SK-N-SH treated with all-trans-retinoic acid at 6 μM for 48 hours (cell line): ENCODE results near the gene COL9A3.
A peak's percentile ranks its signal among the peaks of the same experiment; 100 is the strongest.

ENCODE experiments used
- ATAC-seq: fragments of 200-7000 bp; cut with Tn5 transposase; 3 replicates; pipeline ENCODE4 v1.9.1; 2020; ENCODE audit warnings: mild to moderate bottlenecking, moderate library complexity
- ARNTL ChIP-seq: fragments of 450-650 bp; formaldehyde crosslinking; IDR thresholded peaks from 2 replicates; pipeline ENCODE4 v1.5.0; 2020; ENCODE audit warnings: low read depth, mild to moderate bottlenecking, moderate library complexity, borderline replicate concordance
- CSDC2 ChIP-seq: fragments of 250-450 bp; sonication (Bioruptor Pico); IDR thresholded peaks from 2 replicates; pipeline ENCODE4 v1.5.0; 2020; ENCODE audit warnings: mild to moderate bottlenecking, moderate library complexity
- ESRRG ChIP-seq: fragments of 250-450 bp; sonication (Bioruptor Pico); IDR thresholded peaks from 2 replicates; pipeline ENCODE4 v1.6.1; 2021; ENCODE audit warnings: mild to moderate bottlenecking
- OSR1 ChIP-seq: fragments of 250-450 bp; sonication (Bioruptor Pico); IDR thresholded peaks from 2 replicates; pipeline ENCODE4 v1.8.0; 2022; ENCODE audit warnings: moderate library complexity, mild to moderate bottlenecking, inconsistent platforms
- PPARA ChIP-seq: fragments of 250-450 bp; sonication (Bioruptor Pico); IDR thresholded peaks from 2 replicates; pipeline ENCODE4 v1.5.0; 2020; ENCODE audit warnings: mild to moderate bottlenecking, borderline replicate concordance
- RARB ChIP-seq: fragments of 250-450 bp; sonication (Bioruptor Pico); IDR thresholded peaks from 2 replicates; pipeline ENCODE4 v1.8.0; 2021; ENCODE audit warnings: mild to moderate bottlenecking, moderate library complexity
- TCF4 ChIP-seq: fragments of 250-450 bp; sonication (Bioruptor Pico); IDR thresholded peaks from 2 replicates; pipeline ENCODE4 v1.8.0; 2021; ENCODE audit warnings: mild to moderate bottlenecking, moderate library complexity, borderline replicate concordance
- TOX ChIP-seq: fragments of 250-450 bp; sonication (Bioruptor Pico); IDR thresholded peaks from 2 replicates; pipeline ENCODE4 v1.8.0; 2021; ENCODE audit warnings: mild to moderate bottlenecking, moderate library complexity, borderline replicate concordance
- ZC3H10 ChIP-seq: fragments of 250-450 bp; sonication (Bioruptor Pico); IDR thresholded peaks from 2 replicates; pipeline ENCODE4 v1.5.1; 2021; ENCODE audit warnings: mild to moderate bottlenecking, moderate library complexity
- ZFP3 ChIP-seq: fragments of 250-450 bp; sonication (Bioruptor Pico); IDR thresholded peaks from 2 replicates; pipeline ENCODE4 v1.5.0; 2020; ENCODE audit warnings: mild to moderate bottlenecking, moderate library complexity
- ZFP30 ChIP-seq: fragments of 450-650 bp; formaldehyde crosslinking; IDR thresholded peaks from 2 replicates; pipeline ENCODE4 v1.5.0; 2022; ENCODE audit warnings: mild to moderate bottlenecking, moderate library complexity
- ZNF8 ChIP-seq: fragments of 450-650 bp; formaldehyde crosslinking; IDR thresholded peaks from 2 replicates; pipeline ENCODE4 v1.5.0; 2020; ENCODE audit warnings: mild to moderate bottlenecking, moderate library complexity
- TF ChIP-seq, protein P1 (sequence below): fragments of 250-450 bp; sonication (Bioruptor Pico); IDR thresholded peaks from 2 replicates; pipeline ENCODE4 v1.5.0; 2020; ENCODE audit warnings: mild to moderate bottlenecking, moderate library complexity
- TF ChIP-seq, protein P2 (sequence below): fragments of 250-450 bp; sonication (Bioruptor Pico); IDR thresholded peaks from 2 replicates; pipeline ENCODE4 v1.5.1; 2020; ENCODE audit warnings: low read depth, mild to moderate bottlenecking, moderate library complexity
- TF ChIP-seq, protein P3 (sequence below): fragments of 250-450 bp; sonication (Bioruptor Pico); IDR thresholded peaks from 2 replicates; pipeline ENCODE4 v1.8.0; 2020; ENCODE audit warnings: mild to moderate bottlenecking, moderate library complexity, borderline replicate concordance
- TF ChIP-seq, protein P4 (sequence below): fragments of 250-450 bp; sonication (Bioruptor Pico); IDR thresholded peaks from 2 replicates; pipeline ENCODE4 v1.8.0; 2021; ENCODE audit warnings: low read depth, mild to moderate bottlenecking, moderate library complexity, borderline replicate concordance
- TF ChIP-seq, protein P5 (sequence below): fragments of 250-450 bp; sonication (Bioruptor Pico); IDR thresholded peaks from 2 replicates; pipeline ENCODE4 v1.5.1; 2021; ENCODE audit warnings: mild to moderate bottlenecking, moderate library complexity

COL9A3 gene

DNA sequence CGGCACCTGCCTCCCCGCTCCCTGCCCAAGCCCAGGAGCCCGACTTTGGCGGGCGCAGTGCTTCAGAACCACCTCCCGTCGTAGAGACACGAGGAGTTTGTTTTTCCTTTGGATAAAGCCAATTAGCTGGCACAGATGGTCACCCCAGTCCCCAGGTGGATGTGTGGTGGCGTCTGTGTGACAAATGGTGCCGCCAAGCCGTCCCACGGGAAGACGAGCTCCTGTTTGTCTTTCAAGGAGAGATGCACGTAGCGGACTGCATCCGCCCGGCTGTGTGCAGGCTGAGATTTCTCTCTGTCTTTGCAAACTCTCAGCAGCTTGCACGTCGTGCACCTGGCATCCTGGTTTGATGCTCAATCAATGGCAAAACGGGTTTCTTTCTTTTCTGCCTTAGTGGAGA lies 36.6 kb upstream of the COL9A3 start:
- ATAC-seq = no peak
- no peak for TF ChIP-seq OSR1 (CRISPR knock-in tag)

DNA sequence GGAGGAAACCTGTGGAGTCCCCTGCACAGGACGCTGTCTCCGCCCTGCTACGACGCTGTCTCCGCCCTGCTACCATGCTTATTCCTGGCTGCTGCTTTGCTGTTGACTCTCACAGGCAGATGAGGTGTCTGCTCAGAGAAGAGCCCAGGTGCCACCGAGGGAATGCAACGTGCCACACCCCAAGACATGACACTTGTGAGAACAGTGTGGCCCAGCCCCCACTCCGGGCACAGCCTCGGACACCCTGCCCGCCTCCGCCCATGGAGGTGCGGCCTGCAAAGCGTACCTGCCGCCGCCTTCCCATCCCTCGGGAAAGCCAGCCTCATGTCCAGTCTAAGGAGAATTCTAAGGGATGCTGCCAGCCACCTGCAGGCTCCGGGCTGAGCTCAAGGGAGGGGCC lies 36.2 kb upstream of the COL9A3 start:
- no peak for ATAC-seq
- TF ChIP-seq, protein P1, sequence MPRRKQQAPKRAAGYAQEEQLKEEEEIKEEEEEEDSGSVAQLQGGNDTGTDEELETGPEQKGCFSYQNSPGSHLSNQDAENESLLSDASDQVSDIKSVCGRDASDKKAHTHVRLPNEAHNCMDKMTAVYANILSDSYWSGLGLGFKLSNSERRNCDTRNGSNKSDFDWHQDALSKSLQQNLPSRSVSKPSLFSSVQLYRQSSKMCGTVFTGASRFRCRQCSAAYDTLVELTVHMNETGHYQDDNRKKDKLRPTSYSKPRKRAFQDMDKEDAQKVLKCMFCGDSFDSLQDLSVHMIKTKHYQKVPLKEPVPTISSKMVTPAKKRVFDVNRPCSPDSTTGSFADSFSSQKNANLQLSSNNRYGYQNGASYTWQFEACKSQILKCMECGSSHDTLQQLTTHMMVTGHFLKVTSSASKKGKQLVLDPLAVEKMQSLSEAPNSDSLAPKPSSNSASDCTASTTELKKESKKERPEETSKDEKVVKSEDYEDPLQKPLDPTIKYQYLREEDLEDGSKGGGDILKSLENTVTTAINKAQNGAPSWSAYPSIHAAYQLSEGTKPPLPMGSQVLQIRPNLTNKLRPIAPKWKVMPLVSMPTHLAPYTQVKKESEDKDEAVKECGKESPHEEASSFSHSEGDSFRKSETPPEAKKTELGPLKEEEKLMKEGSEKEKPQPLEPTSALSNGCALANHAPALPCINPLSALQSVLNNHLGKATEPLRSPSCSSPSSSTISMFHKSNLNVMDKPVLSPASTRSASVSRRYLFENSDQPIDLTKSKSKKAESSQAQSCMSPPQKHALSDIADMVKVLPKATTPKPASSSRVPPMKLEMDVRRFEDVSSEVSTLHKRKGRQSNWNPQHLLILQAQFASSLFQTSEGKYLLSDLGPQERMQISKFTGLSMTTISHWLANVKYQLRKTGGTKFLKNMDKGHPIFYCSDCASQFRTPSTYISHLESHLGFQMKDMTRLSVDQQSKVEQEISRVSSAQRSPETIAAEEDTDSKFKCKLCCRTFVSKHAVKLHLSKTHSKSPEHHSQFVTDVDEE (CRISPR knock-in tag) = no peak
- TF ChIP-seq, protein P2, sequence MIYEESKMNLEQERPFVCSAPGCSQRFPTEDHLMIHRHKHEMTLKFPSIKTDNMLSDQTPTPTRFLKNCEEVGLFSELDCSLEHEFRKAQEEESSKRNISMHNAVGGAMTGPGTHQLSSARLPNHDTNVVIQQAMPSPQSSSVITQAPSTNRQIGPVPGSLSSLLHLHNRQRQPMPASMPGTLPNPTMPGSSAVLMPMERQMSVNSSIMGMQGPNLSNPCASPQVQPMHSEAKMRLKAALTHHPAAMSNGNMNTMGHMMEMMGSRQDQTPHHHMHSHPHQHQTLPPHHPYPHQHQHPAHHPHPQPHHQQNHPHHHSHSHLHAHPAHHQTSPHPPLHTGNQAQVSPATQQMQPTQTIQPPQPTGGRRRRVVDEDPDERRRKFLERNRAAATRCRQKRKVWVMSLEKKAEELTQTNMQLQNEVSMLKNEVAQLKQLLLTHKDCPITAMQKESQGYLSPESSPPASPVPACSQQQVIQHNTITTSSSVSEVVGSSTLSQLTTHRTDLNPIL = no peak
- no peak for TF ChIP-seq TOX (CRISPR knock-in tag)
- no peak for TF ChIP-seq ESRRG (CRISPR knock-in tag)
- TF ChIP-seq, protein P3, sequence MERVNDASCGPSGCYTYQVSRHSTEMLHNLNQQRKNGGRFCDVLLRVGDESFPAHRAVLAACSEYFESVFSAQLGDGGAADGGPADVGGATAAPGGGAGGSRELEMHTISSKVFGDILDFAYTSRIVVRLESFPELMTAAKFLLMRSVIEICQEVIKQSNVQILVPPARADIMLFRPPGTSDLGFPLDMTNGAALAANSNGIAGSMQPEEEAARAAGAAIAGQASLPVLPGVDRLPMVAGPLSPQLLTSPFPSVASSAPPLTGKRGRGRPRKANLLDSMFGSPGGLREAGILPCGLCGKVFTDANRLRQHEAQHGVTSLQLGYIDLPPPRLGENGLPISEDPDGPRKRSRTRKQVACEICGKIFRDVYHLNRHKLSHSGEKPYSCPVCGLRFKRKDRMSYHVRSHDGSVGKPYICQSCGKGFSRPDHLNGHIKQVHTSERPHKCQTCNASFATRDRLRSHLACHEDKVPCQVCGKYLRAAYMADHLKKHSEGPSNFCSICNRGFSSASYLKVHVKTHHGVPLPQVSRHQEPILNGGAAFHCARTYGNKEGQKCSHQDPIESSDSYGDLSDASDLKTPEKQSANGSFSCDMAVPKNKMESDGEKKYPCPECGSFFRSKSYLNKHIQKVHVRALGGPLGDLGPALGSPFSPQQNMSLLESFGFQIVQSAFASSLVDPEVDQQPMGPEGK = no peak
- no peak for TF ChIP-seq ZNF8
- no peak for TF ChIP-seq TCF4
- TF ChIP-seq, protein P4, sequence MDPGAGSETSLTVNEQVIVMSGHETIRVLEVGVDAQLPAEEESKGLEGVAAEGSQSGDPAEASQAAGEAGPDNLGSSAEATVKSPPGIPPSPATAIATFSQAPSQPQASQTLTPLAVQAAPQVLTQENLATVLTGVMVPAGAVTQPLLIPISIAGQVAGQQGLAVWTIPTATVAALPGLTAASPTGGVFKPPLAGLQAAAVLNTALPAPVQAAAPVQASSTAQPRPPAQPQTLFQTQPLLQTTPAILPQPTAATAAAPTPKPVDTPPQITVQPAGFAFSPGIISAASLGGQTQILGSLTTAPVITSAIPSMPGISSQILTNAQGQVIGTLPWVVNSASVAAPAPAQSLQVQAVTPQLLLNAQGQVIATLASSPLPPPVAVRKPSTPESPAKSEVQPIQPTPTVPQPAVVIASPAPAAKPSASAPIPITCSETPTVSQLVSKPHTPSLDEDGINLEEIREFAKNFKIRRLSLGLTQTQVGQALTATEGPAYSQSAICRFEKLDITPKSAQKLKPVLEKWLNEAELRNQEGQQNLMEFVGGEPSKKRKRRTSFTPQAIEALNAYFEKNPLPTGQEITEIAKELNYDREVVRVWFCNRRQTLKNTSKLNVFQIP (CRISPR knock-in tag) = no peak
- no peak for TF ChIP-seq ZFP30 (CRISPR knock-in tag)
- no peak for TF ChIP-seq CSDC2 (CRISPR knock-in tag)
- TF ChIP-seq ZC3H10 (CRISPR knock-in tag) = no peak
- no peak for TF ChIP-seq PPARA (CRISPR knock-in tag)

DNA sequence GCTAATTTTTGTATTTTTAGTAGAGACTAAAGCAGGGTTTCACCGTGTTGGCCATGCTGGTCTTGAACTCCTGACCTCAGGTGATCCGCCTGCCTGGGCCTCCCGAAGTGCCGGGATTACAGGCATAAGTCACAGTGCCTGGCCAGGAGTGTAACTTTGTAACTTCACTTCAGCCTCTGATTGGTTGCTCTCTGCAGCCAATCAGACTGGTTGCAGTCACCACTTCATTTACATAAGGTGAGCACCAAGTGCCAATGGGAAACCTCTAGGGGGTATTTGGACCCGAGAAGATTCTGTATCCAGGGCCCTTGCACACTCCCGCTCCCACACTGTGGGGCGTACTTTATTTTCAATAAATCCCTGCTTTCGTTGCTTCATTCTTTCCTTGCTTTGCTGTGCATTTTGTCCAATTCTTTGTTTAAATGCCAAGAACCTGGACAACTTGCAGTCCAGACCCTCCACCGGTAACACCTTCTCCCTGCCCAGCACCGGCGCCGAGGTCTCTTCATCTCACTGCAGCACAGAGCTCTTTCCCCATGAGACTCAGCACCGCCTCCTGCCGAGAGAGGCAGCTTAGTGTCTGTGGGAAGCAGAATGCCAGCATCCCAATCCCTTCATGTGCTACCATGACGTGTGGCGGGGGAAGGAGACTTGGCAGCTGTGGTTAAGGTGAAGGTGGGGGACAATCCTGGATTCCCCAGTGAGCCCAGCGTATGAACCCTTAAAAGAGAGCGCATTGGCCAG lies 34.5 kb upstream of the COL9A3 start:
- no peak for ATAC-seq
- TF ChIP-seq TCF4 (no peak), PPARA (CRISPR knock-in tag) (no peak), ZFP3 (CRISPR knock-in tag) (no peak), OSR1 (CRISPR knock-in tag) (no peak), TOX (CRISPR knock-in tag) (no peak)
- TF ChIP-seq, protein P2 = no peak

DNA sequence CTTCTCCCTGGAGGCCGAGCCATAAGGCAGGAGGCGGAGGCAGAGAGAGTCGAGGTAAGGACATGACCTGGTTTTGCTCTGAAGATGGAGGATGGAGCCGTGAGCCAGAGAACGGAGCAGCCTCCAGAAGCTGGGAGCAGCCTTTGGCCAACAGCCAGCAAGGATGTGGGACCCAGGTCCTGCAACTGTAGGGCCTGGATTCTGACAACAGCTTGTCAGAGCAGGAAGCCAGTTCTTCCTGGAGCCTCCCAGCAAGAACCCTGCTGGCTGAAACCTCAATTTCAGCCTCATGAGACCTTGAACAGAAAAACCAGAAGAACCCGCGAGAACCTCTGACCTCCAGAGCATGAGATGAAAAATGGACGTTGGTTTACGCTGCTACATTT lies 34.0 kb upstream of the COL9A3 start:
- ATAC-seq = peak; percentile 15; the same call in 1 of the 3 replicates
- TF ChIP-seq ARNTL (CRISPR knock-in tag) (no peak), ZNF8 (no peak), ZFP30 (CRISPR knock-in tag) (no peak), TOX (CRISPR knock-in tag) (no peak), RARB (CRISPR knock-in tag) (no peak), CSDC2 (CRISPR knock-in tag) (no peak)
- TF ChIP-seq, protein P5, sequence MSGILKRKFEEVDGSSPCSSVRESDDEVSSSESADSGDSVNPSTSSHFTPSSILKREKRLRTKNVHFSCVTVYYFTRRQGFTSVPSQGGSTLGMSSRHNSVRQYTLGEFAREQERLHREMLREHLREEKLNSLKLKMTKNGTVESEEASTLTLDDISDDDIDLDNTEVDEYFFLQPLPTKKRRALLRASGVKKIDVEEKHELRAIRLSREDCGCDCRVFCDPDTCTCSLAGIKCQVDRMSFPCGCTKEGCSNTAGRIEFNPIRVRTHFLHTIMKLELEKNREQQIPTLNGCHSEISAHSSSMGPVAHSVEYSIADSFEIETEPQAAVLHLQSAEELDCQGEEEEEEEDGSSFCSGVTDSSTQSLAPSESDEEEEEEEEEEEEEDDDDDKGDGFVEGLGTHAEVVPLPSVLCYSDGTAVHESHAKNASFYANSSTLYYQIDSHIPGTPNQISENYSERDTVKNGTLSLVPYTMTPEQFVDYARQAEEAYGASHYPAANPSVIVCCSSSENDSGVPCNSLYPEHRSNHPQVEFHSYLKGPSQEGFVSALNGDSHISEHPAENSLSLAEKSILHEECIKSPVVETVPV (CRISPR knock-in tag) = no peak
- TF ChIP-seq, protein P2 = no peak
